HG02884 (cell line): Measurements from ENCODE around the gene OLIG1.

Experiments
- ATAC-seq: cut with Tn5 transposase; IDR thresholded peaks from one replicate; pipeline ENCODE4 v1.9.1; 2021; ENCODE audit warnings: mild to moderate bottlenecking, moderate library complexity; ENCODE audit not compliant: unreplicated experiment

OLIG1 gene

GRCh38 chr21:33096426-33096825 lies 26.5 kb downstream of the OLIG1 start:
- ATAC-seq, result no peak

GRCh38 chr21:33099131-33099530 lies 29.2 kb downstream of the OLIG1 start:
- ATAC-seq, result no peak

GRCh38 chr21:33101300-33101911 lies 31.5 kb downstream of the OLIG1 start:
- ATAC-seq, result no peak

- ATAC-seq, result no peak
Observed at GRCh38 chr21:33105088-33105487, 35.1 kb downstream of the OLIG1 start.

GRCh38 chr21:33108228-33108627 lies 38.3 kb downstream of the OLIG1 start:
- no peak for ATAC-seq

GRCh38 chr21:33109574-33110339 lies 39.8 kb downstream of the OLIG1 start:
- no peak for ATAC-seq

GRCh38 chr21:33110340-33110715 lies 40.4 kb downstream of the OLIG1 start:
- no peak for ATAC-seq

GRCh38 chr21:33111577-33111976 lies 41.6 kb downstream of the OLIG1 start:
- no peak for ATAC-seq

GRCh38 chr21:33112151-33112550 lies 42.2 kb downstream of the OLIG1 start:
- no peak for ATAC-seq

- ATAC-seq, result no peak
Observed at GRCh38 chr21:33112681-33113080, 42.7 kb downstream of the OLIG1 start.

GRCh38 chr21:33113131-33113530 lies 43.2 kb downstream of the OLIG1 start:
- no peak for ATAC-seq

- ATAC-seq, result no peak
Observed at GRCh38 chr21:33114276-33114675, 44.3 kb downstream of the OLIG1 start.

- no peak for ATAC-seq
Observed at GRCh38 chr21:33115631-33116510, 45.9 kb downstream of the OLIG1 start.

- ATAC-seq, result no peak
Observed at GRCh38 chr21:33116676-33117075, 46.7 kb downstream of the OLIG1 start.

GRCh38 chr21:33117101-33117888 lies 47.4 kb downstream of the OLIG1 start:
- ATAC-seq, result no peak
